Thoracic aorta (tissue), 2 donors: ENCODE measurements around the gene NLGN2. TPM values are rescaled to one million over a fixed set of nuclear protein-coding genes. Genes with fewer than 3 reads are reported as not detected.

Experiments
- ATAC-seq: fragments of 150-250 bp; one replicate; pipeline ENCODE4 v1.8.0; 2017; ENCODE audit warnings: low read depth; ENCODE audit not compliant: insufficient number of reproducible peaks, low FRiP score
- DNase-seq: peaks from one replicate; pipeline ENCODE4 v3.0.0-alpha.2; 2020; ENCODE audit warnings: low spot score
- H3K27ac ChIP-seq, 2 donors: fragments of 200-600 bp; sonication (generic); 1 replicate in 1 of 2; 2 replicates in 1 of 2; pipeline ENCODE4 v1.5.1; 2016; ENCODE audit warnings: mild to moderate bottlenecking in 2 of 2, moderate library complexity in 2 of 2
- H3K27me3 ChIP-seq: fragments of 200-600 bp; sonication (generic); replicated peaks from 2 replicates; pipeline ENCODE4 v1.6.0; 2016; ENCODE audit warnings: mild to moderate bottlenecking; ENCODE audit not compliant: insufficient read depth
- H3K36me3 ChIP-seq: fragments of 200-600 bp; sonication (generic); one replicate; pipeline ENCODE4 v1.5.1; 2016
- H3K4me1 ChIP-seq, 2 donors: fragments of 200-600 bp; sonication (generic); 1 replicate in 1 of 2; 2 replicates in 1 of 2; pipeline versions ENCODE4 v1.5.1 to v1.6.0; 2016; ENCODE audit warnings: low read depth in 2 of 2, mild to moderate bottlenecking in 1 of 2; ENCODE audit not compliant: control insufficient read depth in 1 of 2
- H3K4me3 ChIP-seq: fragments of 200-600 bp; sonication (generic); 2 replicates; pipeline ENCODE4 v1.5.1; 2016; ENCODE audit warnings: mild to moderate bottlenecking
- H3K9me3 ChIP-seq: fragments of 200-600 bp; sonication (generic); 2 replicates; pipeline ENCODE4 v1.5.1; 2016
- total RNA-seq, 2 donors: library from RNA; depleted of rRNA; stranded (reverse); fragments of >200 nt; gene quantifications; one replicate each; pipeline versions ENCODE4 v1.1.0 to v1.2.3, GENCODE V29; 2016
- TF ChIP-seq, protein P1 (sequence below): fragments of 200-600 bp; sonication (generic); IDR thresholded peaks from one replicate; pipeline ENCODE4 v1.5.1; 2019; ENCODE audit warnings: antibody characterized with exemption

The NLGN2 gene
- total RNA-seq, 2 donors from 2014 or later = 9.2 to 20.8 TPM

DNA sequence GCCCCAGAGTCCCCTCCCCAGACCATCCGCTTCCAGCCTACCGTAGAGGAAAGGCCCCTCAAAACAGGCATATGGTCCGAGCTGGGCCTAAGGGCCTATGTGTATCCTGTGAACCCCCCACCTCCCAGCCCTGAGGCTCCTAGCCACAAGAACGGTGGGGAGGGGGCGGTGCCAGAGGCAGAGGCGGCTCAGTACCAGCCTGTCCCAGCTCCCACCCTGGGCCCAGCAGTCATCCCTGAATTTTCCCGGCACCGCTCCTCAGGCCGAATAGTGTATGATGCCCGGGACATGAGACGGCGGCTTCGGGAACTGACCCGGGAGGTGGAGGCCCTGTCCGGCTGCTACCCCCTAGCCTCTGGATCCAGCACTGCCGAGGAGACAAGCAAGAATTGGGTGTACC, 13.5 kb downstream of the NLGN2 start:
- Histone ChIP-seq H3K27me3 (no peaks in the 10 kb centered on the region), H3K4me3 (no peak overlapping the region), H3K36me3 (no peaks in the 10 kb centered on the region), H3K27ac (no peak overlapping the region), H3K9me3 (no peaks in the 10 kb centered on the region), H3K4me1 (no peaks in the 10 kb centered on the region)
- DNase-seq (no peak), ATAC-seq (no peak)
- TF ChIP-seq, protein P1, sequence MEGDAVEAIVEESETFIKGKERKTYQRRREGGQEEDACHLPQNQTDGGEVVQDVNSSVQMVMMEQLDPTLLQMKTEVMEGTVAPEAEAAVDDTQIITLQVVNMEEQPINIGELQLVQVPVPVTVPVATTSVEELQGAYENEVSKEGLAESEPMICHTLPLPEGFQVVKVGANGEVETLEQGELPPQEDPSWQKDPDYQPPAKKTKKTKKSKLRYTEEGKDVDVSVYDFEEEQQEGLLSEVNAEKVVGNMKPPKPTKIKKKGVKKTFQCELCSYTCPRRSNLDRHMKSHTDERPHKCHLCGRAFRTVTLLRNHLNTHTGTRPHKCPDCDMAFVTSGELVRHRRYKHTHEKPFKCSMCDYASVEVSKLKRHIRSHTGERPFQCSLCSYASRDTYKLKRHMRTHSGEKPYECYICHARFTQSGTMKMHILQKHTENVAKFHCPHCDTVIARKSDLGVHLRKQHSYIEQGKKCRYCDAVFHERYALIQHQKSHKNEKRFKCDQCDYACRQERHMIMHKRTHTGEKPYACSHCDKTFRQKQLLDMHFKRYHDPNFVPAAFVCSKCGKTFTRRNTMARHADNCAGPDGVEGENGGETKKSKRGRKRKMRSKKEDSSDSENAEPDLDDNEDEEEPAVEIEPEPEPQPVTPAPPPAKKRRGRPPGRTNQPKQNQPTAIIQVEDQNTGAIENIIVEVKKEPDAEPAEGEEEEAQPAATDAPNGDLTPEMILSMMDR = no peak

DNA sequence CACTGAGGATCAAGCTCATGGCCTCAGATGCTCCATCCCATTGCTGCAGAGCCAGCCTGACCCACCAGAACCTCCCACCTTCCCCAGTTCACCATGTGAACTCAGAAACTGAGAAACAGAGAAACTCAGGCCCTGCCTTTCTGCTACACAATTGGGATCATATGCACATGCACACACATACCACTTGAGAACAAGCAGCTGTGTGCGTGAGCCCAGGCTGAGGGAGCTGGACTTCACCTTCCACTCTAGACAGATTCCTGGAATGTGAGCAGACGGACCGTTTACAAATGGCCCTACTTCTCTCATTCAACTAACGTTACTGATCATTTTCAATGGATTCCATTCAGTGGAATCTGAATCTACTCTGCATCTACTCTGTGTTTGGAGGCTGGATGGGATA, 16.0 kb downstream of the NLGN2 start:
- no peaks in the 10 kb centered on the region for H3K27me3 ChIP-seq
- H3K4me3 ChIP-seq = no peak overlapping the region
- ATAC-seq (no peak), DNase-seq (no peak)
- H3K27ac ChIP-seq = no peak overlapping the region
- TF ChIP-seq, protein P1 = no peak
- no peaks in the 10 kb centered on the region for H3K9me3 ChIP-seq
- H3K36me3 ChIP-seq = no peaks in the 10 kb centered on the region
- no peaks in the 10 kb centered on the region for H3K4me1 ChIP-seq

DNA sequence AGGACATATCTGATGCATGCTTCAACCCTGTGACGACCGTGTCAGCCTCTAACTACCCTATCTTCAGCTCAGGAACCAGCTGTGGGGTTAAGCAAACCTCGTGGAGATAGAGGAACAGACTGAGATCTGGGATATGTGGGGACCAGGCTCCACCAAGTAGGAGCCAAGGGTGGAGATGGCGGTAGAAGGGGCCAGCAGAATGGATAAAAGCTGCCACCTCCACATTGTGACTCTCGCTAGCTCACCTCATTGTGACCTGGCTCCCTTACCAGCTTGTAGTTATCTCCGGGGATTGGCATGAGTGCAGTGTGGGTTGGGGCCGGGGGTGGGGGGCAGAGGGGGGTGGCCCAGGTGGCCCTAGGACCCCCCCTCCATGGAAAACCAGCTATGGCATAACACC, 17.7 kb downstream of the NLGN2 start, which contains the start of gene SPEM2:
SPEM2 (plus strand) TSS at position 301 of the 400 bp plus-strand sequence; CDS start at position 374, 73 bp downstream.
- no peaks in the 10 kb centered on the region for H3K4me1 ChIP-seq

DNA sequence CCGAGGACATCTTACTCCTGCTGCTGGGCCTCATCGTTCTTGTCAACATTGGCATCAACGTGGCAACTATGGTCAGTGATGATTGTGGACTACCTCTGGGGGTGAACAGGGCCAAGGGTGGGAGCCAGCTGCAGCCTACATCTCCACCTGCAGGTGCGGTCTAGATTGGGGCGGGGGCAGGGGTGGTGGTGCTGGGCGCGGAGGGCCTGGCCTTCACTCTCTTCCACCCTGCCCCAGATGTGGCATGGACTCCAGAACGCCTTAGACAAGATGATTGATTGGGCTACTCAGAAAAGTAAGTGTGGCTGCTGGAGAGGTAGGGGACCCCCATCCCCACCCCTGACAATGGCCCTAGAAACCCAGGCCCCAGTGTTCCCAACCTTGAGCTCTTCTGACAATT, 18.1 kb downstream of the NLGN2 start:
- no peak for ATAC-seq
- H3K27me3 ChIP-seq = no peaks in the 10 kb centered on the region
- H3K4me3 ChIP-seq = no peak overlapping the region
- no peaks in the 10 kb centered on the region for H3K36me3 ChIP-seq
- no peak overlapping the region for H3K27ac ChIP-seq
- DNase-seq = no peak
- TF ChIP-seq, protein P1 = no peak
- no peaks in the 10 kb centered on the region for H3K9me3 ChIP-seq
- no peaks in the 10 kb centered on the region for H3K4me1 ChIP-seq

More for the DNA sequence above, 17.7 kb downstream of the NLGN2 start, which contains the start of gene SPEM2:
- Histone ChIP-seq H3K4me3 (no peak within 1 kb of the TSS), H3K27ac (no peak within 1 kb of the TSS), H3K36me3 (no peaks in the 10 kb centered on the region), H3K9me3 (no peaks in the 10 kb centered on the region), H3K27me3 (no peaks in the 10 kb centered on the region)
- TF ChIP-seq, protein P1 = no peak
- ATAC-seq (no peak), DNase-seq (no peak)

DNA sequence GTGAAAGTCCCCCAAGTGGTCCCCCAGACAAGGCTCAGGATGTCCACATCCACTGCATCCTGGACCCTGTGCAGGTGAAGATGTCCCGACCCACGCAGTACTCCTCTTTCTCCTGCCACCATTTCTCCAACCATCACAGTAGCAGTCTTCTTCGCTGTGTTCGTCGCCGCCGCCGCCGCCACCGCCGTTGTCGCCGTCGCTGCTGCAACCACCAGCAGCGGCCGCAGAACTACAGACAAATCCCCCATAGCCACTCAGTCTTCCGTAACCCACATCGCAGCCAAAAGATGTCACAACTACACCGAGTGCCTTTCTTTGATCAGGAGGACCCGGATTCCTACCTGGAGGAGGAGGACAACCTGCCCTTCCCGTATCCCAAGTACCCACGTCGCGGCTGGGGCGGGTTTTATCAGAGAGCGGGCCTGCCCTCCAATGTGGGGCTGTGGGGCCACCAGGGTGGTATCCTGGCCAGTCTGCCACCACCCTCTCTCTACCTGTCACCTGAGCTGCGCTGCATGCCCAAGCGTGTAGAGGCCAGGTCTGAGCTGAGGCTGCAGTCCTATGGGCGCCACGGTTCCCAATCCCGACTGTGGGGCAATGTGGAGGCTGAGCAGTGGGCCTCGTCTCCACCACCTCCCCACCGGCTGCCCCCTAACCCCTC, 18.7 kb downstream of the NLGN2 start:
- Histone ChIP-seq H3K27me3 (no peaks in the 10 kb centered on the region), H3K27ac (no peak overlapping the region), H3K36me3 (no peaks in the 10 kb centered on the region), H3K4me3 (no peak overlapping the region), H3K4me1 (no peaks in the 10 kb centered on the region), H3K9me3 (no peaks in the 10 kb centered on the region)
- no peak for DNase-seq
- no peak for ATAC-seq
- TF ChIP-seq, protein P1 = no peak
